Stimulated activated CD8-positive, alpha-beta memory T cell treated with anti-CD3 and anti-CD28 coated beads, Interleukin-7, amount 100 ng/mL, for 48 hours (primary cell): ENCODE measurements around the gene TGFBI.

Experiments used
- DNase-seq, 2 donors: peaks; one replicate each; pipeline ENCODE4 v3.0.0-alpha.2; 2020; ENCODE audit warnings: low read depth in 1 of 2; ENCODE audit errors: extremely low read depth in 1 of 2

TGFBI gene

GRCh38 chr5:136028782-136029742, at the start of gene TGFBI:
TSS of gene TGFBI (plus strand) at chr5:136028988. CDS start at chr5:136029056, 68 bp downstream.
- no peak for DNase-seq

GRCh38 chr5:135978993-135979392, 49.8 kb upstream of the TGFBI start:
- DNase-seq: no peak

GRCh38 chr5:135979510-135979909, 49.3 kb upstream of the TGFBI start:
- DNase-seq: no peak

GRCh38 chr5:135980620-135981019, 48.2 kb upstream of the TGFBI start:
- DNase-seq: no peak

- DNase-seq: no peak
These were observed 42.8 kb upstream of the TGFBI start for GRCh38 chr5:135985951-135986350.

GRCh38 chr5:135986401-135986800, 42.4 kb upstream of the TGFBI start:
- no peak for DNase-seq

DNA sequence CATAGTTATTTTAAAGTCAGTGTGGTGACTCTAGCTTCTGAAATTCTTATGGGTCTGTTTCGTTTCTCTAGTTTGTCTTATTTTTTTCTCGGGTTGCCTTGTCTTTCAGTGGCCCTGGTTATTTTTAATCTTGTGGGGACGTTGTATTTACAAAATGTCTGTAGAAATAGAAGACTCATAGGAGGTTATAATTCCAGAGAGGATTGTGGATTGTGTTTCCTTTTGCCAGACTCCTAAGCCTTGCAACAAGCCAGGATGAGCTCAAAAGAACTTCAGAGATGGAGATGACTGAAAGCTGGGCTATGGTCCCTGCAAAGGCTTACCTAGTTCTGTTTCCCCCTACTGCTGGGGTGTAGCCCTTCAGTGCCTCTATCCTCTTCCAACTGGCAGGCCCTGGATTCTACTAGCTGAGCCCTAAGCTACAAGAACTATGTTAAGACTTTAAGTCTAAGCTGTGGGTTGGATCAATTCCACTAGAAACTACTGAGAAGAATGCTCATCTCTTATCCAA, 41.8 kb upstream of the TGFBI start:
- no peak for DNase-seq

- DNase-seq: no peak
These were observed 40.2 kb upstream of the TGFBI start for GRCh38 chr5:135988546-135988945.

GRCh38 chr5:135989686-135990085, 39.1 kb upstream of the TGFBI start:
- DNase-seq: no peak

GRCh38 chr5:135990528-135991255, 38.1 kb upstream of the TGFBI start:
- no peak for DNase-seq

- no peak for DNase-seq
These were observed 37.4 kb upstream of the TGFBI start for GRCh38 chr5:135991429-135991828.

GRCh38 chr5:135993335-135993879, 35.4 kb upstream of the TGFBI start:
- no peak for DNase-seq

- DNase-seq: no peak
These were observed 34.7 kb upstream of the TGFBI start for GRCh38 chr5:135993880-135994636.

DNA sequence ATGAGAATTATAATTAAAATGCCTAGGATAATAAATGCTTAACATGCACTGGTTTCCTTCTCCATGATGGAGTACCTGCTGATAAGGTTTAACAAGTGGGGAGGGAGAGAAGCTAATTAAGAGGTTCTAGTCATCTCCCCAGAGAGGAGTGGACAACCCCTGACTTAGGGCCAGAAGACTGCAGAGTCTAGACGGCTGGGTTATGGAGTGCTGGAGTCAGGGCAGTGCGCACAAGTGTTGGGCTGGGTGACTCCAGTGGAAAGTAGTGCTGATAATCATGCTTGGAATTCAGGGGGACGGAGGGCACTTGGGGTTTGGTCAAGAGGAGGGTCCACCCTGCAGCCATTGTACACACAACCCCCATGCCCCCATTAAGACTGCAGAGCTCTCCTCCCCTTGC, 32.8 kb upstream of the TGFBI start:
- no peak for DNase-seq

DNA sequence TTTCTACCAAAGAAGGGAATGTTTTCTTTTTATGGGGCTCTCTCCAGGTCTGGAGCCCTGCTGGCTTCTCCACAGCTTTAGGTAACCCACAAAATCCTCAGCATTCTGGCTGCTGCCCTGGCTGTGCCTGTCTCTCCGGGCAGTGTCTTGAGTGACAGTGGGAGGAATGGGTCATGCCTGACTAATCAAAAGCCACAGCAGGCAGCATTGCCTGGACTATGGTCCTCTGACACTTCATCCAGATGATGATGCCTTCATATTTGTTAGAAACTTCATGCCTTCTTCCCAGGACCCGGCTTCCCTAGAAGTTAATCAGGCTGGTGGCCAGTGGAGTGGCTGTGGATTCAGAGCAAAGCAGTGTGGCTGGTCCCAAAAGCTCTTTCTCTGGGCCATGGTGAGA, 32.2 kb upstream of the TGFBI start:
- no peak for DNase-seq

- no peak for DNase-seq
These were observed 31.0 kb upstream of the TGFBI start for GRCh38 chr5:135997673-135998335.

GRCh38 chr5:135998889-135999288, 29.9 kb upstream of the TGFBI start:
- no peak for DNase-seq

DNA sequence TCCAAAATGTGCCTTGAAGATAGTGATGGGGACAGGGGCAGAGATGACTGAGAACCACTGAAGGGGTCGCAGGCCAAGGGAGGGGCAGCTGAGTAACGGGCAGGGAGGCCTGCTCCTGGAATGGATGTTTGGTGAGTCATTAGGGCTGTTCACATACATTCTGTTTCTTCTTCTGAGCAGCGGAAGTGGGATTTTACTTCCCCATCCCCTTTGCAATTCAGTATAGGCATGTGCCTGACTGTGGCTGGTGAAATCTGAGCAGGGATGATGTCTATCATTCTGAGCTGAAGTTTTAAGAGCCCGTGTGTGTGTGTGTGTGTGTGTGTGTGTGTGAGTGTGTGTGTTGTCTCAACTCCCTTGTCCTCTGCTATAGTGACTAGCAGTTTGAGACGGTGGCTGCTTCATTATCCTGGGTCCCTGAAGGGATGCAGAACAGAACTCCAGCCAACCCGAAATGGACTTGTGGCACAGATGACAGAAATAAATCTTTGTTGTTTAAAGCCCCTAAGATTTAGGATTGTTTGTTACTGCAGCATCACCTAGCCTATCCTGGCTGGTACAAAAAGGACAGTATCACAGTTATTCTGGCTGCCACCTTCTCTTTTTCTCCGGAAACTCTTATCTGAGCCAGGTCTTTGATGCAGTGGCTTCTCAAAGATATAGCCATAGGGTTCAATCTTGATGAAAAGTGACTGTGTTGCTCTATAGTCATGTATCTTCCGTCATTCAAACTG, 29.2 kb upstream of the TGFBI start:
- no peak for DNase-seq

DNA sequence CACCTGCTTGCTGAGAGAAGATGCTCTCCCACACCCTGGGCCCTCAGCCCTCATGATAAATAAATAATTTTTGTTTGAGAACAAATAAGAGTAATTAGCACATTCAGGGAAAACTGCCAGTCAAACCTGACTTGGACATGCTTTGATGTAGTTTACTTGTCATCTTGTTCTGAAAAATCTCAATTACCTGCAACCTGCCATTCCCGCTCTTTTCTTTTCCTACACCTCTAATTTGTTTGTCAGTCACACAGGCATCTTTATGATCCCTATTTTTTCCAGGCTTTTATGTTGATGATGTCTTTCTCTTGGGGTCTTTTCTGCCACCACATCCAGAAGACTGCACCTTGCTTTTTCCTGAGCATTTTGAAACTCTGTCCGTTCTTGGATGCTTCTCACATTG, 28.6 kb upstream of the TGFBI start:
- DNase-seq: no peak

GRCh38 chr5:136000932-136001331, 27.9 kb upstream of the TGFBI start:
- no peak for DNase-seq
